ENCODE data around the gene CTNNA3.

The CTNNA3 gene

DNA sequence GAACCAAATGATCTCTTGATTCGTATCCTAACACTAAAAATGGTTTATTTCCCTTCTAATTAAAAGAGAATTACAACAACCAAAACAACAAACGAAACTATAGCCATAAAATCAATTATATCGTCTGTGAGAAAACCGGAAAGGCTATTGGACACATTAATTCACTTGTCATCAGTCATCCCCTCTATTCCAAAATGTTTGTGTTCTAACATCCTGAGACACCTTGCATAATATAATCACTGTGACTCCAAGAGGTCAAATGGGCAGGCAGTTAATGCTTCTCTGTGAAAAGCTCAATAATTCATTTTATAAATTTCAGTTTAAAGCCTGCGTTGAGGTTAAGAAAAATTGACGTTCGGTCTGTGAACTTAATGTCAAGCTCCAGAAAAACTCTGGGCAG lies 770.6 kb downstream of the CTNNA3 start:
- Histone ChIP-seq H3K4me1 (ENCODE audit: control insufficient read depth in 1 of 2, insufficient read depth in 1 of 2, low read depth in 1 of 2, low read length in 1 of 2) (no peaks in the 10 kb centered on the region), H3K27ac (no peak overlapping the region)

DNA sequence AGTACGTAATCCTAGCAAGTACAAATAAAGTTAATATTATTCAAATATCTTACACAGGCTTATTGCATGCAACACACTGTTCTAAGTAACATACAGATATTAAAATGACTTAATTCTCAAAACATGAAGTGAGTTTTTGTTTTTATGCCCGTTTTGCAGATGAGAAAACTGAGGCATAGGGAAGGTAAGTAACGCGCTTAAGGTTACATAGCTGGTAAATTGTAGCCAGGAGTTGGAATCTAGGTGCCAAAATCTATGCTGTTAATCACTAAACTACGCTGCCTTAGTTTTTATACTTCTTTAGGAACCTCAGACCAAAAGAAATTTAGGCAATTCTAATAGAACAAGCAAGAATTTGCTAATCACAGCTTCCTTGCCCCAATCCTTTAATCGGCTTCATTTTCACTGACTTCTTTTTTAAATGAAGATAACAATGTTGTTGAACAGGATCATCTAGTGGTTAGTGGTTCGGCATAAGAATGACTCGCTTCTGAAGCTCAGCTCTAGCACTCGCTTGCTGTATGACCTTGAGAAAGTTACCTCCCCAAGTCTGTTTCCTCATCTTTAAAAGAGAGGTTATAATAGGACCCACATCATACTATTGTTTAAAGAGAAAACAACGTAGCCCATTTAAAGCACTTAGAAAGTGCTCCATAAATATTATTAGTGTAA lies 771.2 kb downstream of the CTNNA3 start:
- Histone ChIP-seq H3K4me3 (ENCODE audit: low read depth in 1 of 2, low read length in 1 of 2) (no peak overlapping the region), H3K36me3 (no peaks in the 10 kb centered on the region), H3K9me3 (no peaks in the 10 kb centered on the region), H3K4me1 (ENCODE audit: control insufficient read depth in 1 of 2, insufficient read depth in 1 of 2, low read depth in 1 of 2, low read length in 1 of 2) (no peaks in the 10 kb centered on the region), H3K27me3 (peaks cover 46% of the 10 kb centered on the region), H3K27ac (no peak overlapping the region)
- TF ChIP-seq, protein P1, sequence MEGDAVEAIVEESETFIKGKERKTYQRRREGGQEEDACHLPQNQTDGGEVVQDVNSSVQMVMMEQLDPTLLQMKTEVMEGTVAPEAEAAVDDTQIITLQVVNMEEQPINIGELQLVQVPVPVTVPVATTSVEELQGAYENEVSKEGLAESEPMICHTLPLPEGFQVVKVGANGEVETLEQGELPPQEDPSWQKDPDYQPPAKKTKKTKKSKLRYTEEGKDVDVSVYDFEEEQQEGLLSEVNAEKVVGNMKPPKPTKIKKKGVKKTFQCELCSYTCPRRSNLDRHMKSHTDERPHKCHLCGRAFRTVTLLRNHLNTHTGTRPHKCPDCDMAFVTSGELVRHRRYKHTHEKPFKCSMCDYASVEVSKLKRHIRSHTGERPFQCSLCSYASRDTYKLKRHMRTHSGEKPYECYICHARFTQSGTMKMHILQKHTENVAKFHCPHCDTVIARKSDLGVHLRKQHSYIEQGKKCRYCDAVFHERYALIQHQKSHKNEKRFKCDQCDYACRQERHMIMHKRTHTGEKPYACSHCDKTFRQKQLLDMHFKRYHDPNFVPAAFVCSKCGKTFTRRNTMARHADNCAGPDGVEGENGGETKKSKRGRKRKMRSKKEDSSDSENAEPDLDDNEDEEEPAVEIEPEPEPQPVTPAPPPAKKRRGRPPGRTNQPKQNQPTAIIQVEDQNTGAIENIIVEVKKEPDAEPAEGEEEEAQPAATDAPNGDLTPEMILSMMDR (IDR thresholded peaks at IDR 0.05): no peak

More for the DNA sequence above, 770.6 kb downstream of the CTNNA3 start:
- TF ChIP-seq, protein P1 (IDR thresholded peaks at IDR 0.05): no peak
- H3K4me3 ChIP-seq (ENCODE audit: low read depth in 1 of 2, low read length in 1 of 2): no peak overlapping the region
- peaks cover 52% of the 10 kb centered on the region for H3K27me3 ChIP-seq
- H3K36me3 ChIP-seq: no peaks in the 10 kb centered on the region
- H3K9me3 ChIP-seq: no peaks in the 10 kb centered on the region

- Histone ChIP-seq H3K36me3 (no peaks in the 10 kb centered on the region), H3K27ac (no peak overlapping the region), H3K9me3 (no peaks in the 10 kb centered on the region), H3K4me3 (ENCODE audit: low read depth in 1 of 2, low read length in 1 of 2) (no peak overlapping the region), H3K27me3 (no peaks in the 10 kb centered on the region), H3K4me1 (ENCODE audit: control insufficient read depth in 1 of 2, insufficient read depth in 1 of 2, low read depth in 1 of 2, low read length in 1 of 2) (no peaks in the 10 kb centered on the region)
- TF ChIP-seq, protein P1 (IDR thresholded peaks at IDR 0.05): no peak
Measured at GRCh38 chr10:66919248-66919647, 776.7 kb downstream of the CTNNA3 start.

- Histone ChIP-seq H3K27me3 (no peaks in the 10 kb centered on the region), H3K9me3 (no peaks in the 10 kb centered on the region), H3K27ac (no peak overlapping the region), H3K36me3 (no peaks in the 10 kb centered on the region), H3K4me1 (ENCODE audit: control insufficient read depth in 1 of 2, insufficient read depth in 1 of 2, low read depth in 1 of 2, low read length in 1 of 2) (no peaks in the 10 kb centered on the region), H3K4me3 (ENCODE audit: low read depth in 1 of 2, low read length in 1 of 2) (no peak overlapping the region)
- TF ChIP-seq, protein P1 (IDR thresholded peaks at IDR 0.05): no peak
Measured at GRCh38 chr10:66917104-66917503, 778.9 kb downstream of the CTNNA3 start.

DNA sequence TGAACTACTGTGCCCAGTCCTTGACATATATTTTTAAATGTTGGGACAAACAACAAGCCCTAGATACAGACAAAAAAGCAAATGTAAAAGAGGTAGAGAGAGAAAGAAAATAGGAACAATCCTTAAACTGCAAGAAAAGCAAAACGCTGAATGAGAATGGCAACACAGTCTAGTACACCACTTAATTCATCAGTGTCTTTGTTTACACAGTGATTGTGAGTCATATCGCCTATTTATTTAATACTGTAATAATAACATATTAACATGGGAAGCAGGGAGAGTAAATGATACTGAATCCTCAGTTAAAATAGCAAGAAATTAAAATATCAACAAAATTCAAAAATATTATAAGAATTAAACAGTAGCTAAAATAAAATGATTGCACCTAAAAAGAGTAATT lies 780.0 kb downstream of the CTNNA3 start:
- Histone ChIP-seq H3K36me3 (no peaks in the 10 kb centered on the region), H3K27ac (no peak overlapping the region), H3K27me3 (no peaks in the 10 kb centered on the region), H3K4me3 (ENCODE audit: low read depth in 1 of 2, low read length in 1 of 2) (no peak overlapping the region), H3K9me3 (no peaks in the 10 kb centered on the region), H3K4me1 (ENCODE audit: control insufficient read depth in 1 of 2, insufficient read depth in 1 of 2, low read depth in 1 of 2, low read length in 1 of 2) (no peaks in the 10 kb centered on the region)
- TF ChIP-seq, protein P1 (IDR thresholded peaks at IDR 0.05): no peak
